HG03460 (cell line): Measurements from ENCODE around the gene RTF1.
A peak's percentile ranks its signal among the peaks of the same experiment; 100 is the strongest.

ENCODE experiments used
- ATAC-seq: cut with Tn5 transposase; IDR thresholded peaks from one replicate; pipeline ENCODE4 v1.9.1; 2021; ENCODE audit not compliant: unreplicated experiment

The RTF1 gene

GRCh38 chr15:41502795-41503668 is 86.1 kb downstream of the RTF1 start:
- ATAC-seq = no peak

- no peak for ATAC-seq
Observed at GRCh38 chr15:41503669-41504010, 86.7 kb downstream of the RTF1 start.

DNA sequence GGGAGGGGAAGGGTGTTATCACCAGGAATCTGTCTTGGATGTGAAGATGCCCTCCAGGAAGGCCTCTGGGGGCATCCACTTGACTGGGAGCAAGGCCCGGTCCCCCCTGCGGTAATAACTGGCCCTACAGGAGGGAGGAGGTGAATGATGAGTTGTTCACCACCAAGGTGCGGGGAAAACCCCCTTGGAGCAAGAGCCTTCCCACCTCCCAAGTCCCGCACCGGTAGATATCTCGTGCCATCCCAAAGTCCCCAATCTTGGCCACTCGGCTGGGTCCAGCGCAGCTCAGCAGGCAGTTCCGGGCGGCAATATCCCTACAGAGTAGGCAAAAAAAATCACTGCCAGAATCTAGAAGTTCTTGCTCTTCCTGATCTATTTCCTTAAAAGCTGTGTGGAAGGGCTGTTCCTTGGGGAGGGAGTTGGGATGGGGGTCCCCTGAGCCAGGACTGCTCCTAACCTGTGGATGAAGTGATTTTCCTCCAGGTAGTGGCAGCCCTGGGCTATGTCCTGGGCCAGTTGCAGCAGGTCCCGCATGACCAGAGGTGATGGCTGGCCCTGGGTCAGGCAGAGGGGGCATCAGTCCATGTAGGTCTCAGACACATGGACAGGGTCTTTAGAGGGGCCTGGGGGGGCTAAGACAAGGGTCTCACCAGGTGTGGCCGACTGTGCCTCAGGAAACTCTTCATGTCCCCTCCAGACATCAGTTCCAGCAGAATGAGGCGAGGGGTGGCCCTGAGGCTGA is 88.0 kb downstream of the RTF1 start:
- ATAC-seq = no peak

GRCh38 chr15:41505776-41506175 is 88.9 kb downstream of the RTF1 start:
- ATAC-seq = no peak

GRCh38 chr15:41506796-41507341 is 90.0 kb downstream of the RTF1 start:
- ATAC-seq = no peak

DNA sequence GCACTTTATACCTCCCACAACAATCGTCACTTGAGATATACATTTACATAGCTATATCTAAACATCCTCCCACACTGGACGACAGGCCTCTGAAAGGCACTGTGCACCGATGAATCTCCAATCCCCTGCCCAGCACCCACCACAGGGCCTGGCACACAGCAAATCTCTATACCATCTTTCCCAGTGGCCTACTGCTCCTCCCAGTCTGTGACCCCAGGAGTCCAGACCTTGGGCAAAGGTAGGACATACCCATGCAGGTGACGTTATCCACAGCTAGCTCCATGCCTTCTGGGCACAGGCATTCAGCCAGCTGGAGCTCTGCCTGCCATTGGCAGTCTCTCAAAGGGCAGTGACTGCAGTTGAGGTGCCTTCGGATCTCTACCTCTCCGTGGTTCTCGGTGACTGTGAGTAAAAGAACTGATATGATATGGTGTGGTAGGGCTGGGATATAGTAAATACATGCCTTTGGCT is 91.0 kb downstream of the RTF1 start:
- no peak for ATAC-seq

DNA sequence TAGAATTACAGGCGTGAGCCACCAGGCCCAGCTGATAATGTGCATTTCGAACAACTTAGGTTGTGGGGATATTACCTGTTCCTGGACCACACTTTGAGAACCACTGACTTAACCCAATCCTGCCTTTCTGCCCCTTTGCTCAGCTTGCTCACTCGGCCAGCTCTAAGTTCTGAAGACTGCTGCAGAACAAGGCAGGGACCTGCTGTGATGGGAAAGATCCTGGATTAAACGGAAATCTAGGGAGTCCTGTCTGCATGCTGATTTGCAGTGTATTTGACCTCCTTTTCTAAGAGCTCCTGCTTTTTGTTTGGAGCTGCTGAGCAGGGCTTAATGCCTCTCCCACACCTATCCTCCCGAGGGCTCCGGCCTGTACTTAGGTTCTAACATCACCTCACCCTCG is 93.8 kb downstream of the RTF1 start:
- no peak for ATAC-seq

DNA sequence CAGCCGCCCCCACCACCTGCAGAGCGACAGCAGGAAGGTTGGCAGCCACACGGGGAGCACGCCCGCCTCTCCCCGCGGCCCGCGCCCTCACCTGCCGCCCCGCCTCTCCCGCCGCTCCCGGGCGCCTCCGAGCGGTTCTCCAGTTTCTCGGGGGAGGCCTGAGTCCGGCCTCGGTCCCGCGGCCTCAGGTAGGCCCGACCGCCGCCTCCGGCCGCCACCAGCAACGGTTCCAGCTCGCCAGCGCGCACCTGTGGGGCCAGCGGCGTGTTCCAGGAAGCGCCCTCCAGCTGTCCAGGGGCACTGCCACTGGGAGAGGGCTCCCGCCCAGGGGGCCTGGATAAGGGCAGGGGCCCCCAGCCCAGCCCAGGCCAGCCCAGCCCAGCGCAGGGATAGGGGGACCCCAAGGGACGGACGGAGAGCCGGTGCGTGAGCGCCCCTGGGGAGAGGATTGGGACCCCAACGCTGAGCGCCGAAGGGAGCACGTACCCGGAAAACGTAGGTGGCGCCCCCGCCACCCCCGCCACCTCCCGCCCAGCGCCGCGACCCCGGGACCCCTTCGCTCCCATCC is 94.5 kb downstream of the RTF1 start:
- no peak for ATAC-seq

GRCh38 chr15:41511899-41512369 is 95.0 kb downstream of the RTF1 start:
- ATAC-seq = no peak

DNA sequence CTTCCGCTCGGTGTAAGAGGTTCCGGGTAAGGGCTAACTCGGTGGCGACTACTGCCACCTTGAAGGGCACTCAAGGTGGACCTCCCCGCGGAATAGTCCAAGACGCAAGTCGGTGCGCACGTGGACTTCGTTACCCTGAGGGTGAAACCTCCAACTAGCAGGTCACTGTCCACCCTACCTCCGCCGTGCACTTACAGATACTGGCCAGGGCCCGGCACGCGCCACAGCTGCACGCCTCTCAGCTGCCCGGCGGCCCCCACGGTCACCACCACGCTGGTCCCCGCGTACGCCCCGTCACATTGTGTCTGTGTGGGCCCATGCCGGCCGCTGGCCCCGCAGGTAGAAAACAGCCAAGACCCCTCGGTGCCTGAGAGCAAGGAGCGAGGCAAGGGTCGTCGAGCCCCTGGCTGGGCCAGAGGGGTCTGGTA is 95.6 kb downstream of the RTF1 start:
- ATAC-seq = no peak

DNA sequence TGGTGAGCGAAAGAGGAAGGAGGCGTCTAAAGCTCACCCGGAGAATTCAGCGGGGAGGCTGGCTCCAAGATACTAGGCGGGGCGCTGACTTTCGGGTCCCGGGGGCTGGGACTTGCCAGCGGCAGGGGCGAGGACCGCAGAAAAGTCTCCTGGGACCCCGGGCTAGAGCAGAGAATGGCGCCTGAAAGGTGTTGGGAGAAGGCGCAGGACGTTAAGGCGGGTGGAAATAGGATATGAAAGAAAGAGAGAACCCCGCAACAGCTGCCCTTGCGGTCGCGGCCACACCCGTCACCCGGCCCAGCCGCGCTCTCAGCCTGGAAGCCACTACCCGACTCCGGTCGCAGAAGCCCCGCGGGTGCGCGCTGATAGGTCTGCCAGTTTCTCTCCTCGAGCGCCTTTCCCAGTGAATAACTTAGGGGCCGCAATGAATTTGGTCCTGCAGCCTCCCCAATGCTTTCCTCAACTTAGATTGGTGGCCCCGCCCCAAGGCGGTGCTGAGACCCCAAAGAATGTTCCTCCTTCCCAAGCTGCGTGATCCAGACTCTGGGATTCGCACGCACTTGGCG is 96.1 kb downstream of the RTF1 start:
- ATAC-seq = peak; percentile 55

DNA sequence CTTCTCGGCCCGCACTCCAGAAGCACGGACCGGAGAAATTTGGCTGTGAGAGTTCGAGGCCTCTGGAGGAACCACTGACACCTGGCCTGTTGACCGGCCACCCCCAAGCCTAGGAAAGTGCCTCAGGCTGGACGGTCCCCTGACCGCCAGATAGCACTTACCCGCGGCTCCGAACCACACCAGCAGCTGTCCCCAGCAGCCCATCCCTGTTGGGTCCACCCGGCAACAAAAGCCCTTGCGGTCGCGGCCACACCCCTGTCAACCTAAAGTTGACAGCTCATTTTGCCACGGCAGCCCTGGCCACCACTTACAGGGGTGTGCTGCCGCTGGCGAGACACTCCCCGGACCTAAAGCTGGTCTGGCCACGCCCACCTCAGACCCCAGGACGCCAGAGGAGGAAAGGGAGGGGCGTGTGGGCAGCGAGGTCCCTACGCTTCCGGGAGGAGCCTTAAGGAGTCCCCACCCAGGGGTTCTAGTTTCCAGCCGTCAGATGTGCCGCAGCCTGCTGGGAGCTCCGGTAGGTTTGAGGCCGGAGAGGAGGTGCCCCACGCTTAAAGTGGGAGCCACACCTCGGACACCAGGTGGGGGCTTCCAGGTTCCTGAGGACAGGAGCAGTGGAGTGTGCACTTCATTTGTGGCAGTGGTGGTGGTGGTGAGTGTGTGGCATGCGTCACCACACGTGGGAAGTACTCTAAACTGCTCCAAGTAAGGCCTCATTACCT is 96.8 kb downstream of the RTF1 start, which contains the start of gene LTK:
LTK (minus strand) TSS at position 322 of the 722 bp plus-strand sequence; CDS start at position 204, 118 bp downstream.
- no peak for ATAC-seq

DNA sequence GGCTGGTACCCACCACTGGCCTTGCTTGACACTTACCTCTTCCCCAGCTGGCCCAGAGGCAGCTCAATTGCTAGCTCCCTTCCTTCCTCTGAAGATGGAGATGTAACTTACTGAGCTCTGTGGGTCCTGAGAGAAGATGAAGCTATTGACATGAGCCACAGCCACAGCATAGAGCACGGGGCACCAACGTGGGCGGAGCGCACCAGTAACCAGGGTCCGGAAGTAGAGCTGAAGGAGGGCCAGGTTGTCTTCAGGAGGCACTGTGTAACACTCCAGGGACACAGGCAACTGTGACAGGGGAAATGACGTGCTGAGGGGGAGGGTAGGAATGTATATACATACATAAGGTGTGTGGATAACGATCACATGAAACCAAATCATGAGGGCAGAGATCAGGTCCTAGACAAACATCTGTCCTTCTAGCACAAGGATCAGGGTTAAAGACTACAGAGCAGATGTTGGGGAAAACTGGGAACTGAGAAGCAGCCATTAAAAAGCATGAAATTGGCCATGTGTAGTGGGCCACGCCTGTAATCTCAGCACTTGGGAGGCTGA is 101.1 kb downstream of the RTF1 start:
- no peak for ATAC-seq

DNA sequence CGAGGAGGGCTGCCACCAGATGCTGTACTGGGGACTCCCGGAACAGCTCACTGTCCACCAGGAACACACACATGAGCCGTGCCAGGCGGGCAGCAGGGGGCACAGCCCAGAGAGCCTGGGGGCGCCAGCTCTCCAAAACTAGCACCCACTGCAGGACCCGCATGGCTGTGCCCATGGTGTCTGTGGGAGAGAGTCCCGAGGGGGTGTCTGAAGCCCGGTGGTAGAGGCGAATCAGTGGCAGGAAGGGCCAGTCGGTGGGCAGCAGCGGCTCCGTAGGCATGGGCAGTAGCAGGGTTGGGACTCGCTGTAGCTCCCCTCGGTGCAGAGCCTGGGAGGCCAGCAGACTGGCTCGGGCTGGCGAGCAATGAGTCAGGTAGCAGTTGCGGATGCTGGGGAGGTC is 103.7 kb downstream of the RTF1 start:
- no peak for ATAC-seq

DNA sequence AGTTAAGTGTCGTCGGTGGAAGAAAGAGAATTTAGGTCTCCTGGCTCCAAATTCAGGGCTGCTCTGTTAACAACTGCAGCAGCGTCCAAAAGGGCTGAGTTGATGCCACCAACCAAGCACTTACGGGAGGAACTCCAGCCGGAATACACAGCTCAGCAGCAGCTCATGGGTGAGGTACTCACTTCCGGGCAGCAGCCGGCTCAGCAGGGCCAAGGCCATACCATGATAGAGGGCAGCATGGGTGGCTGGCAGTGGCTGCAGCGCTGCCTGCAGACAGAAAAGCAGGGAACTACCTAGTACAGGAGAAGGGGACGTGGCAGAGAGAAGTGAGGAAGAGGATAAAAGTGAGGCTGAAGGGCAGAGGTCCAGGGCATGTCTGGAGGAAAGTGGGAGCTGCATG is 104.7 kb downstream of the RTF1 start:
- no peak for ATAC-seq

- ATAC-seq = no peak
Observed at GRCh38 chr15:41523097-41523496, 106.2 kb downstream of the RTF1 start.

DNA sequence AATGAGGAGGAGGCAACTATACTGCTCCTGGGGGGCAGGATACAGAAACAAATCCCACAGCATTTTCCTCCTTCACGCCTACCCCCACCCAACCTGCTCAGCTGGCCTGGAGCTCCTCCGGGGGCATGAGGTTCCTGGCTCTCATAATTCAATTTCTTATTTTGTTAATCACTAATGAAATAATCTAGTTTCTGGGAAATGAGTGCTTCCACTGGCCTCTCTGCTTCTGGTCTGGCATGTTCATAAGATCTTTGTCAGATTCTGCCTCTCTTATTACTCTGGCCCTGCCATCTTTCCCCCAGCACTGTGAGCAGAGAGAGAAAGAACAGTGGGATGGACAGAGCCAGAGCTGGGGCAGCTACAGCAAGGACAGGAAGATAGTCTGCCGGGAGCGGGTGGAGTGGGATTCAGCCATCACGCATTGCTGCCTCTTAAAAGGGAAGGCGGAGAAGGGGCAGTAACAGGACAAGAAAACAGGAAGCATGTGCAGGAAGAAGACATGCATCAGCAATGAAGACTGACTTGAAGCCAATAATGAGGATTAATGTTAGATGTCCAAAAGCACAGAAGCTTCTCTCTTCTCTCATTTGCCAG is 113.6 kb downstream of the RTF1 start:
- ATAC-seq = no peak
